ENCODE data around the gene PCDHA7.
A peak's percentile ranks its signal among the peaks of the same experiment; 100 is the strongest.
"Not testable (repeated sequence)": the region's sequence is repeated elsewhere in the genome, so short reads cannot be mapped to it uniquely, and the experiment has no call there.

Gene PCDHA7

GRCh38 chr5:140833993-140834392 is at the start of gene PCDHA7:
PCDHA7 (plus strand) TSS chr5:140834269; CDS start chr5:140834384, 115 bp downstream.
- DNase-seq, result no peak

- DNase-seq, result no peak
Measured at GRCh38 chr5:140785905-140786686, 48.0 kb upstream of the PCDHA7 start, which contains the start of gene PCDHA1. PCDHA1 (plus strand) TSS chr5:140786140.

DNA sequence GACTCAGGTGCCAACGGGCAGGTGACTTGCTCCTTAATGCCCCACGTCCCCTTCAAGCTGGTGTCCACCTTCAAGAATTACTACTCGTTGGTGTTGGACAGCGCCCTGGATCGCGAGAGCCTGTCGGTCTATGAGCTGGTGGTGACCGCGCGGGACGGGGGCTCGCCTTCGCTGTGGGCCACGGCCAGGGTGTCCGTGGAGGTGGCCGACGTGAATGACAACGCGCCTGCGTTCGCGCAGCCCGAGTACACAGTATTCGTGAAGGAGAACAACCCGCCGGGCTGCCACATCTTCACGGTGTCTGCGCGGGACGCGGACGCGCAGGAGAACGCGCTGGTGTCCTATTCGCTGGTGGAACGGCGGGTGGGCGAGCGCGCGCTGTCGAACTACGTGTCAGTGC is 46.6 kb upstream of the PCDHA7 start:
- not testable (repeated sequence) for DNase-seq

DNA sequence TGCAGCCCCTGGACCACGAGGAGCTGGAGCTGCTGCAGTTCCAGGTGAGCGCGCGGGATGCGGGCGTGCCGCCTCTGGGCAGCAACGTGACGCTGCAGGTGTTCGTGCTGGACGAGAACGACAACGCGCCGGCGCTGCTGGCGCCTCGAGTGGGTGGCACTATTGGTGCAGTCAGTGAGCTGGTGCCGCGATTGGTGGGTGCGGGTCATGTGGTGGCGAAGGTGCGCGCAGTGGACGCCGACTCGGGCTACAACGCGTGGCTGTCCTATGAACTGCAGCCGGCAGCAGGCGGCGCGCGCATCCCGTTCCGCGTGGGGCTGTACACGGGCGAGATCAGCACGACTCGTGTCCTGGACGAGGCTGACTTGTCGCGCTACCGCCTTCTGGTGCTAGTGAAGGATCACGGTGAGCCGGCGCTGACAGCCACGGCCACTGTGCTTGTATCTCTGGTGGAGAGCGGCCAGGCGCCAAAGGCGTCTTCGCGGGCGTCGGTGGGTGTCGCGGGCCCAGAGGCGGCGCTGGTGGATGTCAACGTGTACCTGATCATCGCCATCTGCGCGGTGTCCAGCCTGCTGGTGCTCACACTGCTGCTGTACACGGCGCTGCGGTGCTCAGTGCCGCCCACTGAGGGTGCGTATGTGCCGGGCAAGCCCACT is 46.1 kb upstream of the PCDHA7 start:
- DNase-seq, result not testable (repeated sequence)

GRCh38 chr5:140791089-140791488 is 43.0 kb upstream of the PCDHA7 start:
- no peak for DNase-seq

GRCh38 chr5:140794595-140795258 is 39.3 kb upstream of the PCDHA7 start, which contains the start of gene PCDHA2:
PCDHA2 (plus strand) TSS chr5:140794852.
- DNase-seq, result no peak

GRCh38 chr5:140795259-140795641 is 38.8 kb upstream of the PCDHA7 start:
- DNase-seq, result no peak

- DNase-seq, result not testable (repeated sequence)
Measured at GRCh38 chr5:140796072-140796717, 37.9 kb upstream of the PCDHA7 start.

DNA sequence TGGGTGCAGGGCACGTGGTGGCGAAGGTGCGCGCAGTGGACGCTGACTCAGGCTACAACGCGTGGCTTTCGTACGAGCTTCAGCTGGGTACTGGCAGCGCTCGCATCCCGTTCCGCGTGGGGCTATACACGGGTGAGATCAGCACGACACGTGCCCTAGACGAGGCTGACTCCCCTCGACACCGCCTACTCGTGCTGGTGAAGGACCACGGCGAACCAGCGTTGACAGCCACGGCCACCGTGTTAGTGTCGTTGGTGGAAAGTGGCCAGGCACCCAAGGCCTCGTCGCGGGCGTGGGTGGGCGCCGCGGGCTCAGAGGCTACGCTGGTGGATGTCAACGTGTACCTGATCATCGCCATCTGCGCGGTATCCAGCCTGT is 37.4 kb upstream of the PCDHA7 start:
- DNase-seq, result no peak

- no peak for DNase-seq
Measured at GRCh38 chr5:140800816-140801493, 33.1 kb upstream of the PCDHA7 start, which contains the start of gene PCDHA3. PCDHA3 (plus strand) TSS chr5:140801057.

DNA sequence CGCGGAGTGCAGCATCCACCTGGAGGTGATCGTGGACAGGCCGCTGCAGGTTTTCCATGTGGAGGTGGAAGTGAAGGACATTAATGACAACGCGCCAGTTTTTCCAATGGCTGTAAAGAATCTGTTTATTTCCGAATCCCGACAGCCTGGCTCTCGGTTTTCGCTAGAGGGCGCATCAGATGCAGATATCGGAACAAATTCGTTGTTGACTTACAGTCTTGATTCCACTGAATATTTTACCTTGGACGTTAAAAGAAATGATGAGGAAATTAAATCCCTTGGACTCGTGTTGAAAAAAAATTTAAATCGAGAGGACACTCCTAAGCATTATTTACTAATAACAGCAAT is 32.6 kb upstream of the PCDHA7 start:
- DNase-seq, result no peak

GRCh38 chr5:140802381-140802780 is 31.7 kb upstream of the PCDHA7 start:
- DNase-seq, result not testable (repeated sequence)

- DNase-seq, result no peak
Measured at GRCh38 chr5:140802781-140803271, 31.2 kb upstream of the PCDHA7 start.

GRCh38 chr5:140806834-140807775 is 27.0 kb upstream of the PCDHA7 start, which contains the start of gene PCDHA4:
PCDHA4 (plus strand) TSS chr5:140807068.
- peak; percentile 40 for DNase-seq

GRCh38 chr5:140808241-140808888 is 25.7 kb upstream of the PCDHA7 start:
- not testable (repeated sequence) for DNase-seq

DNA sequence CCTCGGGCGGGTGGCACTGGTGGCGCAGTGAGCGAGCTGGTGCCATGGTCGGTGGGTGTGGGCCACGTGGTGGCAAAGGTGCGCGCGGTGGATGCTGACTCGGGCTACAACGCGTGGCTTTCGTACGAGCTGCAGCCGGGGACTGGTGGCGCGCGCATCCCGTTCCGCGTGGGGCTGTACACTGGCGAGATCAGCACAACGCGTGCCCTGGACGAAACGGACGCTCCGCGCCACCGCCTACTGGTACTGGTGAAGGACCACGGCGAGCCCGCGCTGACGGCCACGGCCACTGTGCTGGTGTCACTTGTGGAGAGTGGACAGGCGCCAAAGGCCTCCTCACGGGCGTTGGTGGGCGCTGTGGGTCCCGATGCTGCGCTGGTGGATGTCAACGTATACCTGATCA is 25.2 kb upstream of the PCDHA7 start:
- DNase-seq, result no peak

DNA sequence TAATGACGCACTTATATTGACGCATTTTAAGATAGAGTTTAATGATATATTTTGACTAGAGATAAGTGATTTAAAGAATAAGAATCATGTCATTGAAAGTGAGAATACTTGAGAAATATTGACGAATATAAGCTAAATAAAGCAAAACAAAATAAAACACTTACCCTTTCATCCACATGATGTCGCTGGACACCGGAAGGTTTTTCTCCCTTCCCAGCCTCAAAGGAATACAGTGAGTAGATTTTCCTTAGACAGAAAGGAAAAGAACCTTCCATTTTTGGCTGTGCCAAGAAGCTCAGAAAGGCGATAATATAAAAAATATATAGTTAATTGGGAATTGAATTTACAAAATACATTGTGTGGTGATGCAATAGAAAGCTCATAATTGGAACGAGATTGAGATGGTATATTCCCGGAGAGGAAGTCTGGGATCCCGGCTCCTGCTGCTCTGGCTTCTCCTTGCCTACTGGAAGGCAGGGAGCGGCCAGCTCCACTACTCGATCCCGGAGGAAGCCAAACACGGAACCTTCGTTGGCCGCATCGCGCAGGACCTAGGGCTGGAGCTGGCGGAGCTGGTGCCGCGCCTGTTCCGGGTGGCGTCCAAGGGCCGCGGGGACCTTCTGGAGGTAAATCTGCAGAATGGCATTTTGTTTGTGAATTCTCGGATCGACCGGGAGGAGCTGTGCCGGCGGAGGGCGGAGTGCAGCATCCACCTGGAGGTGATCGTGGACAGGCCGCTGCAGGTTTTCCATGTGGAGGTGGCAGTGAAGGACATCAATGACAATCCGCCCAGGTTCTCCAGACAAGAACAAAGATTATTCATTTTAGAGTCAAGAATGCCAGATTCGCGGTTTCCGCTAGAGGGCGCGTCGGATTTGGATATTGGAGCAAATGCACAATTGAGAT is 12.4 kb upstream of the PCDHA7 start, which contains the start of gene PCDHA5:
TSS of gene PCDHA5 (plus strand) at position 239 of the 906 bp plus-strand sequence.
- DNase-seq, result peak; percentile 63

DNA sequence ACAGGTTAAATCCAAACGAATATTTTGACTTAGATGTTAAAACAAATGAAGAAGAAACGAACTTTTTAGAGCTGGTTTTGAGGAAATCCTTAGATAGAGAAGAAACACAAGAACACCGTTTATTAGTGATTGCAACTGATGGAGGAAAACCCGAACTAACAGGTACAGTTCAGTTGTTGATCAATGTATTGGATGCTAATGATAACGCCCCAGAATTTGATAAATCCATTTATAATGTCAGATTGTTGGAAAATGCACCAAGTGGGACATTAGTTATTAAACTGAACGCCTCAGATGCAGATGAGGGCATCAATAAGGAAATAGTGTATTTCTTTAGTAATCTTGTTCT is 11.8 kb upstream of the PCDHA7 start:
- no peak for DNase-seq

- DNase-seq, result not testable (repeated sequence)
Measured at GRCh38 chr5:140822969-140823368, 11.1 kb upstream of the PCDHA7 start.
